Immature natural killer cell (primary cell): ENCODE data around the gene TFF2. TPM values are rescaled to one million over a fixed set of nuclear protein-coding genes. Genes with fewer than 3 reads are reported as not detected.

Experiments
- DNase-seq, 3 donors: peaks; one replicate each; pipeline ENCODE4 v3.0.0; 2022; ENCODE audit warnings: mixed read lengths in 1 of 3
- H3K27ac Mint-ChIP-seq, 6 donors: one replicate each; pipeline ENCODE4 v1.8.0; 2020; ENCODE audit warnings: mixed read lengths in 6 of 6, mild to moderate bottlenecking in 5 of 6, inconsistent platforms in 4 of 6, moderate library complexity in 3 of 6
- H3K27me3 Mint-ChIP-seq, 3 donors: one replicate each; pipeline ENCODE4 v1.8.0; 2020 to 2021; ENCODE audit warnings: low read depth in 3 of 3, mild to moderate bottlenecking in 3 of 3, mixed read lengths in 3 of 3, moderate library complexity in 3 of 3, inconsistent platforms in 1 of 3
- H3K36me3 Mint-ChIP-seq, 3 donors: one replicate each; pipeline ENCODE4 v1.8.0; 2020; ENCODE audit warnings: mixed read lengths in 3 of 3, inconsistent platforms in 2 of 3, mild to moderate bottlenecking in 2 of 3
- H3K4me1 Mint-ChIP-seq, 2 donors: one replicate each; pipeline ENCODE4 v1.8.0; 2020; ENCODE audit warnings: inconsistent platforms in 2 of 2, mild to moderate bottlenecking in 2 of 2, mixed read lengths in 2 of 2, moderate library complexity in 1 of 2
- H3K4me3 Mint-ChIP-seq, 5 donors: one replicate each; pipeline ENCODE4 v1.8.0; 2020; ENCODE audit warnings: mild to moderate bottlenecking in 5 of 5, mixed read lengths in 5 of 5, inconsistent platforms in 3 of 5, moderate library complexity in 3 of 5
- H3K9me3 Mint-ChIP-seq, 6 donors: one replicate each; pipeline ENCODE4 v1.8.0; 2020; ENCODE audit warnings: mild to moderate bottlenecking in 6 of 6, mixed read lengths in 6 of 6, inconsistent platforms in 4 of 6, moderate library complexity in 3 of 6
- polyA plus RNA-seq, 3 donors: library from polyadenylated mRNA; unstranded; fragments of 300-500 nt; fragmentation: Illumina TruSeq; gene quantifications; one replicate each; pipeline ENCODE4 v1.2.3, GENCODE V29; 2021

Gene TFF2
- polyA plus RNA-seq, 3 donors from 2014 or later: not detected

GRCh38 chr21:42311816-42312625 lies 38.8 kb downstream of the TFF2 start:
- Mint-ChIP-seq H3K4me3 (no peak overlapping the region), H3K4me1 (peaks cover 0 to 5% of the 10 kb centered on the region in 2 donors), H3K27ac (no peak overlapping the region), H3K27me3 (peaks cover 1 to 12% (median 2%) of the 10 kb centered on the region in 3 donors), H3K9me3 (no peaks in the 10 kb centered on the region), H3K36me3 (no peaks in the 10 kb centered on the region)
- no peak for DNase-seq

DNA sequence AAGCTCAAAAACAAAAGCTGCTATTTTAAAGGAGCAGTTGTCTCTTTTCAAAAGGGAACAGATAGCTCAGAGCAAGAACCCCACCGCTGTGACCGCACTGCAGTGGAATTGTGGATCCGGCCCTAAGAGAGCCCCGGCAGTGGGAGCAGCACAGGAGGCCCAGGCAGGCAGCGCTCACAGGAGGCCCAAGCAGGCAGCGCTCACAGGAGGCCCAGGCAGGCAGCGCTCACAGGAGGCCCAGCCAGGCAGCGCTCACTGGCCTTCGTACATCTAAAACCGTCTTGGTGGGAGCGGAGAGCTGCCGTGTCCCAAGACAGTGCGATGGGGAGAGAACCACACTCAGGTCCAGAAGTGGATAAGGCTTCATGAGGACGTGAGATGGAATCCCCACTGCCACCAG lies 39.6 kb downstream of the TFF2 start:
- Mint-ChIP-seq H3K27me3 (peaks cover 1 to 16% (median 2%) of the 10 kb centered on the region in 3 donors), H3K4me3 (no peak overlapping the region), H3K4me1 (peaks cover 0 to 3% of the 10 kb centered on the region in 2 donors), H3K36me3 (no peaks in the 10 kb centered on the region), H3K27ac (no peak overlapping the region), H3K9me3 (no peaks in the 10 kb centered on the region)
- DNase-seq: no peak

GRCh38 chr21:42310411-42311001 lies 40.3 kb downstream of the TFF2 start:
- no peak for DNase-seq
- H3K27ac Mint-ChIP-seq: no peak overlapping the region
- H3K9me3 Mint-ChIP-seq: no peaks in the 10 kb centered on the region
- H3K27me3 Mint-ChIP-seq: peaks cover 2 to 20% (median 3%) of the 10 kb centered on the region in 3 donors
- peaks cover 0 to 3% of the 10 kb centered on the region in 2 donors for H3K4me1 Mint-ChIP-seq
- no peaks in the 10 kb centered on the region for H3K36me3 Mint-ChIP-seq
- no peak overlapping the region for H3K4me3 Mint-ChIP-seq

GRCh38 chr21:42309753-42310213 lies 41.0 kb downstream of the TFF2 start:
- Mint-ChIP-seq H3K27me3 (peaks cover 2 to 21% (median 5%) of the 10 kb centered on the region in 3 donors), H3K9me3 (no peaks in the 10 kb centered on the region), H3K36me3 (no peaks in the 10 kb centered on the region), H3K4me1 (peaks cover 0 to 3% of the 10 kb centered on the region in 2 donors), H3K4me3 (no peak overlapping the region), H3K27ac (no peak overlapping the region)
- peak; percentile 44 to 51 (median 45) for DNase-seq

GRCh38 chr21:42308914-42309752 lies 41.7 kb downstream of the TFF2 start:
- Mint-ChIP-seq H3K4me1 (peaks cover 0 to 3% of the 10 kb centered on the region in 2 donors), H3K36me3 (no peaks in the 10 kb centered on the region), H3K9me3 (no peaks in the 10 kb centered on the region), H3K27ac (no peak overlapping the region), H3K4me3 (no peak overlapping the region), H3K27me3 (peaks cover 2 to 25% (median 5%) of the 10 kb centered on the region in 3 donors)
- DNase-seq: no peak

GRCh38 chr21:42308161-42308913 lies 42.5 kb downstream of the TFF2 start:
- Mint-ChIP-seq H3K4me3 (no peak overlapping the region), H3K27ac (no peak overlapping the region), H3K36me3 (no peaks in the 10 kb centered on the region), H3K27me3 (peaks cover 2 to 27% (median 3%) of the 10 kb centered on the region in 3 donors), H3K4me1 (peaks cover 0 to 3% of the 10 kb centered on the region in 2 donors), H3K9me3 (no peaks in the 10 kb centered on the region)
- no peak for DNase-seq

- no peak overlapping the region for H3K4me3 Mint-ChIP-seq
- H3K36me3 Mint-ChIP-seq: no peaks in the 10 kb centered on the region
- no peak for DNase-seq
- peaks cover 0 to 28% (median 3%) of the 10 kb centered on the region in 3 donors for H3K27me3 Mint-ChIP-seq
- H3K4me1 Mint-ChIP-seq: peaks cover 0 to 3% of the 10 kb centered on the region in 2 donors
- no peak overlapping the region for H3K27ac Mint-ChIP-seq
- H3K9me3 Mint-ChIP-seq: no peaks in the 10 kb centered on the region
Observed at GRCh38 chr21:42307106-42307505, 43.7 kb downstream of the TFF2 start.

DNA sequence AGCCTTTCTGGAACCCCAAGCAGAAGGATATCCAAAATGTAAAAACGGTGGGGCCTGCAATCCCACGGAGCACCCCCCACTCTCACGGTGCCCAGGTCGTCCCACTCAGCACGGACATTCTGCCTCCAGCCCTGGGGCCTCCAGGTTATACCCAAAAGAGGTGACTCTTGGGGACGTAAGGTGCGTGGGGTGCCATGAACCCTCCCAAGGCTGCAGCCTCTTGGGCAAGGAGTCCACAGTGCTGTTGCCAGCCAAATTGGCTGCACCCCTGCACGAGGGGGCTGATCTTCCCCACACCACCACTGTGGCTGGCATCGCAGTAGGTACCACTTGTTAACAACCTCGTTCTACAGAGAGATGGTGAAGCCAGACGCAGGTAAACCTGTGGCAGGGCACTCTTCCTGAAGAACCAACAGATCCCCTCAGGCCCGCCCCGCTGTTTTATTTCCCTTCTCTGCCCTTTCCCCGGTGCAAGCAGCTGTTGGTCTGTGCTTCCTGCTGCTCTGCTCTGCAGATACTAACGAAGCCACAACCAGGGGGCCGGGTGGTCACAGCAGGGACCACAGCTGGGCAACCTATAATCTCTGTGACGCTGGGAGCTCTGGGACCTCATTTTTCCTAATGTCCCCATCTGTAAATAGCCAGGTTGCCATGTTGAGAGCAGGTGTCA lies 44.3 kb downstream of the TFF2 start:
- DNase-seq: no peak
- no peak overlapping the region for H3K4me3 Mint-ChIP-seq

DNA sequence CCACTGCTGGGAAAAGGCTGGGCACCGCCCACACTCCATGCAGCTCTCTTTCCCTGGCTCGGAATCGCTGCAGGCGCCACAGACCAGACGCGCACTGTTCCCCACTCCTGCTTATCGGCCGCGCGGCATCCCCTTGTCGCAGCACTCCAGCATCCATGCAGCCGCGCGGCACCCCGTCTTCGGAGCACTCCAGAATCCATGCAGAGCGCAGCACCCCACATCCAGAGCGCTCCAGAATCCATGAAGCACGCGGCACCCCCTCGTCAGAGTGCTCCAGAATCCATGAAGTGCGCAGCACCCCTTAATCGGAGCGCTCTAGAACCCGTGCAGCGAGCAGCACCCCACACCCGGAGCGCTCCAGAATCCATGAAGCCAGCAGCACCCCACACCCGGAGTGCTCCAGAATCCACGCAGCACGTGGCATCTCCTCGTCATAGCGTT lies 45.1 kb downstream of the TFF2 start:
- Mint-ChIP-seq H3K4me3 (no peak overlapping the region), H3K36me3 (no peaks in the 10 kb centered on the region), H3K4me1 (peaks cover 0 to 3% of the 10 kb centered on the region in 2 donors), H3K9me3 (no peaks in the 10 kb centered on the region), H3K27ac (no peak overlapping the region), H3K27me3 (peaks cover 0 to 28% (median 3%) of the 10 kb centered on the region in 3 donors)
- DNase-seq: no peak

More for the DNA sequence above, 44.3 kb downstream of the TFF2 start:
- Mint-ChIP-seq H3K4me1 (peaks cover 0 to 3% of the 10 kb centered on the region in 2 donors), H3K36me3 (no peaks in the 10 kb centered on the region), H3K9me3 (no peaks in the 10 kb centered on the region), H3K27ac (no peak overlapping the region), H3K27me3 (peaks cover 0 to 28% (median 3%) of the 10 kb centered on the region in 3 donors)

DNA sequence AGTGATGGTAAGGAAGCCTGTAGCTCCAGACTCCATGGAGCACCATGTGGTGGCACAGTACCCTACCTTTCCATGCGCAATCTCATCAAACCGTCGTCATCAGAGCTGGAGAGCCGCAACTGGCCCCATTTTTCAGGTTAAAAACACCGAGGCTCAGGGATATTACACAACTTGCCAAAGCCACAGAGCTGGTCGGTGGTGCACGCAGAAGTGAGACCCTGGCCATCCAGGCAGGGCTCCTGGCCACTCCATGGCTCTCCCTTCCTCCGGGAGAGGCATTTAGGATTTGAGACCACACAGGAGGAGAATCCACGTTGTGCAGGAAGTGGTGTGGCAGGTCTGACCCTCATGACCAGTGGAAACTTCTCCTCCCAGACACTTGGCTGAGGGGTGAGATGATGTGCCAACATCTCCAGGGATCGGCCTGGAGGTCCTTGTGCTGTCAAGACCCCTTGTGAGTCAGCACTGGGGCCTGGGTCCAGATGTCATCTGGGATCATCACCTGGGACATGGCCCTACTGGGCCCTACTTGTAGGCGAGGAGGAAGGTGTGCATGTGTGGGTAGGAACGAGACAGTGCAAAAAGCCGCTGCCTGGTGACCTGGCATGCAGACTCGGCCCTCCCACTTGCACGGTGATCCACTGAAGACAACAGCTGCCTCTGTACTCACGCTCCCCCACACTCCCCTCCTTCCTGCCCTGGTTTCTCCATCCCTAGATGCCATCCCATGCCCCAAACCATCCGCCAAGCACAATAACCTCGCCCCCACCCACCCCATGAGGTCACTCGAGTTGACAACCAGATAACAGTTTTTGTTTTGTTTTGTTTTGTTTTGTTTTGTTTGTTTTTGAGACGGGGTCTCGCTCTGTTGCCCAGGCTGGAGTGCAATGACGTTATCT lies 46.0 kb downstream of the TFF2 start:
- Mint-ChIP-seq H3K36me3 (no peaks in the 10 kb centered on the region), H3K27ac (no peak overlapping the region), H3K4me1 (peaks cover 0 to 3% of the 10 kb centered on the region in 2 donors), H3K9me3 (no peaks in the 10 kb centered on the region), H3K27me3 (peaks cover 0 to 25% (median 3%) of the 10 kb centered on the region in 3 donors), H3K4me3 (no peak overlapping the region)
- DNase-seq: no peak

DNA sequence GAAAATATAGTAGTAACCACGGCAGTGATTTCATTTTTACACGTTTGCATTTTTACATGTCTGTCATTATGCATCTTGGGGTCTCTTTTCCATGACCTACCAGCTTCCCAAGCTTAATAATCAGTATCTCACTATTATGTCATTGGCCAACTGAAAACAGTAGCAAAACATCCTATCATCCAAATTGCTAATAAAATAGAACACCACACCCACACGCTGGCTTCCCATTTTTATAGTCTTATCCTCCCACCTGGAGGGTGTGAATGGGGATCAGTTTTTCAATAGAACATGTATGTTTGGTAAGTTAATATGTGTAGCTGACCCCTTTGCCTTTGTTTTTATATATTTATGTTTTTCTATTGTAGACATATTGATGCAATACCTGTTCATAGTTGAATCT lies 47.4 kb downstream of the TFF2 start:
- H3K4me3 Mint-ChIP-seq: no peak overlapping the region
- H3K27me3 Mint-ChIP-seq: peaks cover 0 to 20% (median 3%) of the 10 kb centered on the region in 3 donors
- DNase-seq: no peak
- no peaks in the 10 kb centered on the region for H3K4me1 Mint-ChIP-seq
- H3K27ac Mint-ChIP-seq: no peak overlapping the region
- no peaks in the 10 kb centered on the region for H3K9me3 Mint-ChIP-seq
- no peaks in the 10 kb centered on the region for H3K36me3 Mint-ChIP-seq

GRCh38 chr21:42302794-42303193 lies 48.0 kb downstream of the TFF2 start:
- Mint-ChIP-seq H3K4me3 (no peak overlapping the region), H3K4me1 (no peaks in the 10 kb centered on the region), H3K27ac (no peak overlapping the region), H3K9me3 (no peaks in the 10 kb centered on the region), H3K27me3 (peaks cover 0 to 20% (median 3%) of the 10 kb centered on the region in 3 donors), H3K36me3 (peaks cover 0 to 4% (median 0%) of the 10 kb centered on the region in 3 donors)
- DNase-seq: no peak
